ENCODE measurements around the gene SH3BGRL3. TPM values are rescaled to one million over a fixed set of nuclear protein-coding genes. Genes with fewer than 3 reads are reported as not detected.

SH3BGRL3 gene
- total RNA-seq, 2 donors from 2014 or later = 361 to 478 TPM

DNA sequence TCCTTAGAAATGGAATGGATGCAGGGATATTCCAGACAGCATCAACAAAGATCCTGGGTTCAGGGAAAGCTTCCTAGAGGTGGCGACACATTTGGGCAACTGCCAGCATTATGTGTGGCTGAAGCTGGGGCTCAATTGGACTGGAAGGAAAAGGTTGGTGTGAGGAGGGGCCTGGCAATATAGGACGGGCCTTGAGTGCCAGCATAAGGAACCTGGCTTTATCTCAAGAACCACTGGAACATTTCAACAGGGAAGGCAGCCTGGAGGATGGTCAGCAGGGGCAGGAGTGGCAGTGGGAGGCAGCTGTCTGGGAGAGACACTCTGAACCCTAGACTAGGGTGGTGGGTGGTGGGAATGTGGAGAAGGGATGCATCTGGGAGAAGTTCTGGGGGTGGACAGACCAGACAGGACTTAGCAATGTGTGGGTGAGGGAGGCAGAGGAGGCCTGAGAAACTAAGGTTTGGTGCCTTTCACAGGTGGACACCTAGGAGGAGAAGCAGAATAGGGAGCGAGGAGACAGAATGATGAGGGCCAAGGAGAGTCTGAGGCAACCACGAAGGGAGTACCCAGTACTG is 3.5 kb downstream of the SH3BGRL3 start:
- Histone ChIP-seq H3K4me1 (peaks cover 14% of the 10 kb centered on the region), H3K36me3 (peaks cover 7% of the 10 kb centered on the region), H3K9ac (ENCODE audit: low read depth in 2 of 2, low read length in 2 of 2) (peak overlapping the region in 1 of 2 donors; percentile 6), H3K27me3 (no peaks in the 10 kb centered on the region), H3K4me3 (no peak overlapping the region), H3K27ac (peak overlapping the region; percentile 34), H3K9me3 (no peaks in the 10 kb centered on the region)
- DNase-seq = no peak
- TF ChIP-seq, protein P1, sequence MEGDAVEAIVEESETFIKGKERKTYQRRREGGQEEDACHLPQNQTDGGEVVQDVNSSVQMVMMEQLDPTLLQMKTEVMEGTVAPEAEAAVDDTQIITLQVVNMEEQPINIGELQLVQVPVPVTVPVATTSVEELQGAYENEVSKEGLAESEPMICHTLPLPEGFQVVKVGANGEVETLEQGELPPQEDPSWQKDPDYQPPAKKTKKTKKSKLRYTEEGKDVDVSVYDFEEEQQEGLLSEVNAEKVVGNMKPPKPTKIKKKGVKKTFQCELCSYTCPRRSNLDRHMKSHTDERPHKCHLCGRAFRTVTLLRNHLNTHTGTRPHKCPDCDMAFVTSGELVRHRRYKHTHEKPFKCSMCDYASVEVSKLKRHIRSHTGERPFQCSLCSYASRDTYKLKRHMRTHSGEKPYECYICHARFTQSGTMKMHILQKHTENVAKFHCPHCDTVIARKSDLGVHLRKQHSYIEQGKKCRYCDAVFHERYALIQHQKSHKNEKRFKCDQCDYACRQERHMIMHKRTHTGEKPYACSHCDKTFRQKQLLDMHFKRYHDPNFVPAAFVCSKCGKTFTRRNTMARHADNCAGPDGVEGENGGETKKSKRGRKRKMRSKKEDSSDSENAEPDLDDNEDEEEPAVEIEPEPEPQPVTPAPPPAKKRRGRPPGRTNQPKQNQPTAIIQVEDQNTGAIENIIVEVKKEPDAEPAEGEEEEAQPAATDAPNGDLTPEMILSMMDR (IDR thresholded peaks at IDR 0.05) = no peak
- intact Hi-C loops (cut with DNase I) = no loop called here

DNA sequence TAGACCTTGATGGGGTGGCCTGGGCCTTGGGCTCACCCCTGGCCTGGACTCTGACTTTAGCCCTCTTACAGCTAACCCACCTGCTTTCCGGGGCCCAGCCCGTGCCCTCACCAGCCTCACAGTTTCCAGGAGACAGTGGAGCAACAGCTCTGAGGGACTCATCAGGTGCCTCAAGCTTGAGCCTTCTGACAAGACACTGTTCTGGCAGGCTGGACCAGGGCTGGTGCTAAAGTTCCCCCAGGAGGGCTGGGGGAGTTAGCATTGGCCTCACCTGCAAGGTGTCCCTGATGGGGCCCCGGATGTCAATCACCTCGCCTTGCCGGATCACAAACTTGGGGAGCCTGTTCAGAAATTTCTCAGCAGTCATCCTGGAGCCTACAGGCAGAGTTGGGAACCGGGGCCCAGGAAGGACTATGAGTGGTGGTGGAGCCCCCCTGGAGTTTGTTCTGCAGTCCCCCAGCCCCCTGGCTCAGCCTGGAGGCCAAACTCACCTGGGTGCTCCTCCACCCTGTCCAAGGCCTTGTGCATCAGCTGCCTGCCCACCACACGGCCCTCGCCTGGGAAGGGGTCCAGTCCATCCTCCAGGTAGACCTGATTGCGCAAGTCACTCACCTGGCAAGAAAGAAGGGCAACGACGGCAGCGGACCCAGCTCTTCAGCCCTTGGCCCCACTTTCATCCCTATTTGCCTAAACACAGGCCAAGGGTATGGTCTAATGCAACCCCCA is 4.1 kb downstream of the SH3BGRL3 start:
- H3K36me3 ChIP-seq = peaks cover 7% of the 10 kb centered on the region
- H3K9me3 ChIP-seq = no peaks in the 10 kb centered on the region
- no peak for DNase-seq
- peak overlapping the region in 1 of 2 donors; percentile 68 for H3K9ac ChIP-seq (ENCODE audit: low read depth in 2 of 2, low read length in 2 of 2)
- H3K27me3 ChIP-seq = no peaks in the 10 kb centered on the region
- H3K4me1 ChIP-seq = peaks cover 13% of the 10 kb centered on the region
- peak overlapping the region; percentile 34 for H3K27ac ChIP-seq
- TF ChIP-seq, protein P1 (IDR thresholded peaks at IDR 0.05) = no peak
- no peak overlapping the region for H3K4me3 ChIP-seq
- intact Hi-C loops (cut with DNase I) = loop anchor here (2.0 kb wide), 1 partner anchor 81 kb away; no protein-coding TSS in a partner anchor

DNA sequence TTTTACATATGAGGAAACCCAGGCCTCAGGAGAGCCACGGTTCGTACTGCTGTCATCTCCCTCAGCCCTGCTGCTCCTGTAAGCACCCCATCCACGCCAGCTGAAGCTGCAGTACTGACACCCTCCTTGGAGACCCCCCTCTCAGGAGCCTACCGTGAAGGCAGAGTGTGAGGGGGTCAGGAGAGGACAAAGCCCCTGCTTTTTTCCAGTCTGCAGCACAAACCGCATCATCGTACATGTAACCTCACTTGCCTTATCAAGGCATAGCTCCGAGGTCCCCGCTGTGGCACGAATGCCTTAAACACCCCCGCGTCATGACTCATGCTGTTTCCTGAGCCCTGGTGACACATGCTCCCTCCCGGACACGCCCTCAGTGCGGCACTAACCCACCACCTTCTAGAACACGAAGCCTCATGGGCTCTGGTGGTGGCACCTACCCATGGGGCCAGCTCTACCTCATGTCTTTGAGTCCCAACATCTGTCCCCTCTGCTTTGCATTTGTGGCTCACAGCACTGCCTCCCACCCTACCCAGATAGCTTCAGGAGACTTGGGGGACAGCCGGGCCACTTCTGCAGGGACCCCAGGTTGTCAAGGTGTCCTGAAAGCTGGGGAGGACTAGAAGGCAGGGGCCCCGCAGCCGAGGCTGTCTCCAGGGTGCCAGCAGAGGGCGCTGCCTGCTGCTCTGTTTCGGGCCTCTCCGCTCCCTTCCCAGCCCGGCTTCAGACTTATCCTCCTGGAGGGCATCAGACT is 4.9 kb downstream of the SH3BGRL3 start:
- DNase-seq = peak; percentile 74
- H3K27me3 ChIP-seq = no peaks in the 10 kb centered on the region
- H3K9me3 ChIP-seq = no peaks in the 10 kb centered on the region
- intact Hi-C loops (cut with DNase I) = loop anchor here (2.0 kb wide), 1 partner anchor 80 kb away; no protein-coding TSS in a partner anchor
- H3K27ac ChIP-seq = peak overlapping the region; percentile 34
- H3K36me3 ChIP-seq = peaks cover 7% of the 10 kb centered on the region
- peak overlapping the region in 1 of 2 donors; percentile 68 for H3K9ac ChIP-seq (ENCODE audit: low read depth in 2 of 2, low read length in 2 of 2)
- peaks cover 15% of the 10 kb centered on the region for H3K4me1 ChIP-seq
- TF ChIP-seq, protein P1 (IDR thresholded peaks at IDR 0.05) = peak; percentile 82
- no peak overlapping the region for H3K4me3 ChIP-seq

DNA sequence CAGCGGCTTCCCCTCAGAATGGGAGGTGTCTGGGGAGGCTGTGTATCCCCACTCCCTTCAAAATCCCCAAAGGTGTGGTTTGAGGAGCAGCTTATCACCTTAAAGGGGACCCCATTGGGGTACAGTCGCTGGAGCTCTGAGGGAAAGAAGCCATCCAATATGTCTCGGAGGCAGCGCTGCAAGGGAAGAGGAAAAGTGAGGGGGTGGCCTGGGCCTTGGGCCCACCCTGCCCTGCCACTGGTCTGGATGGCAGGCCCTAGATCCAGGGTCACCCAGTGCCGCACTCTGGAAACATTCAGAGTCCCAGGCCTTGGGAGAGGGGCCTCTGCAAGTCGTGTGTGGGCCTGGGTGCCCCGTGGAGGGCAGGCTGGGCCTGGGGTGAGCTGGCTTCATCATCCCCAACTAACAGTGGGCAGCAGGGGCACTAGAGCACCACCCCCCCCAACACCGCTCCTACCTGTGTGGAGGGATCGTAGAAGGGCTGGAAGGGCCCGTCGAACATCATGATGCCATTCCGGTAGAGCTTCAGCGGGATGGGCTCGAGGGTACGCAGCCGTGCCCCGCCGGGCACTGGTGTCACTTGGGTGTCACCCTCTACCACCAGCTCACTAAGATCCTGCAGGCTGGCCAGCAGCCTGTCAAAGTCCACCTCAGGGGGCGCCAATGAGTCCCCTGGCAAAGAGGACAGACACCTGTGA is 5.6 kb downstream of the SH3BGRL3 start:
- Histone ChIP-seq H3K9me3 (no peaks in the 10 kb centered on the region), H3K36me3 (peaks cover 7% of the 10 kb centered on the region), H3K27me3 (no peaks in the 10 kb centered on the region), H3K27ac (peak overlapping the region; percentile 34), H3K4me1 (peaks cover 22% of the 10 kb centered on the region), H3K4me3 (no peak overlapping the region), H3K9ac (ENCODE audit: low read depth in 2 of 2, low read length in 2 of 2) (no peak overlapping the region)
- TF ChIP-seq, protein P1 (IDR thresholded peaks at IDR 0.05) = peak; percentile 32
- peak; percentile 65 for DNase-seq
- intact Hi-C loops (cut with DNase I) = loop anchor here (2.0 kb wide), 1 partner anchor 79 kb away; no protein-coding TSS in a partner anchor

DNA sequence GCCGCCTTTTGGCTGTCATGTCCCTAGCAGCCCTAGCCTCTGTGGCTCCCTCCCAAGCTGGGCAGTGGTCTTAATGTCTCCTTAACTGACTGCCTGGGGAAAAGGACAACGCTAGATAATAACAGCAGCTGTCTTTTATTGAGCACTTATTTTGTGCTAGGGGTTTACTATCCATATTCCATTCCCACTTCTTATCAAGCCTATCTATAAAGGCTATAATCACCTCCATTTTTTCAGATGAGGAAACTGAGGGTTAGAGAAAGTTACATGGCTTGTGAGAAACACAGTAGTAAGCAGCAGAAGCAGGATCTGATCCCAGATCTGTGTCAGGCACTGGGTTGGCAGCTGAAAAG is 6.2 kb downstream of the SH3BGRL3 start:
- peak overlapping the region; percentile 67 for H3K27ac ChIP-seq
- intact Hi-C loops (cut with DNase I) = no loop called here
- TF ChIP-seq, protein P1 (IDR thresholded peaks at IDR 0.05) = no peak
- H3K4me1 ChIP-seq = peaks cover 22% of the 10 kb centered on the region
- peaks cover 7% of the 10 kb centered on the region for H3K36me3 ChIP-seq
- no peak for DNase-seq
- H3K4me3 ChIP-seq = no peak overlapping the region
- H3K9me3 ChIP-seq = no peaks in the 10 kb centered on the region
- H3K9ac ChIP-seq (ENCODE audit: low read depth in 2 of 2, low read length in 2 of 2) = no peak overlapping the region
- H3K27me3 ChIP-seq = no peaks in the 10 kb centered on the region
